ENCODE data around the gene GALNT17. TPM values are rescaled to one million over a fixed set of nuclear protein-coding genes. Genes with fewer than 3 reads are reported as not detected.

The GALNT17 gene
- polyA plus RNA-seq, 2 of the 4 experiments (the other 2 are of a cell fraction) = not detected

- H3K4me3 ChIP-seq = no peak overlapping the region
- POLR2A ChIA-PET = no interaction called here
- DNase-seq (ENCODE audit: low read depth in 1 of 2, low spot score in 1 of 2) (no peak), FAIRE-seq (no peak), ATAC-seq (no peak)
- H3K9me3 ChIP-seq = no peaks in the 10 kb centered on the region
- no peaks in the 10 kb centered on the region for H3K4me1 ChIP-seq
- no peak overlapping the region for H3K27ac ChIP-seq
- H3K4me2 ChIP-seq = no peak overlapping the region
- WGBS (ENCODE audit: missing lambda C conversion rate) = 62% methylated on average over 6 of the region's 6 CpGs
- TF ChIP-seq EHMT2 (IDR thresholded peaks at IDR 0.05; ENCODE audit: low read depth) (no peak), POLR2A (IDR thresholded peaks at IDR 0.05; ENCODE audit: low read length) (no peak), USF2 (IDR thresholded peaks at IDR 0.05) (no peak), BCL3 (IDR thresholded peaks at IDR 0.05) (no peak), RARB (CRISPR knock-in tag; IDR thresholded peaks at IDR 0.05) (no peak)
- CTCF ChIA-PET = no interaction called here
Measured at GRCh38 chr7:71443191-71443530, 311.2 kb downstream of the GALNT17 start.

- POLR2A ChIA-PET = no interaction called here
- 25% methylated on average over 4 of the region's 4 CpGs for WGBS (ENCODE audit: missing lambda C conversion rate)
Measured at GRCh38 chr7:71444130-71444529, 312.2 kb downstream of the GALNT17 start.

GRCh38 chr7:71453630-71454029 is 321.7 kb downstream of the GALNT17 start:
- DNase-seq (ENCODE audit: low read depth in 1 of 2, low spot score in 1 of 2) (no peak), FAIRE-seq (no peak), ATAC-seq (no peak)
- H3K9me3 ChIP-seq = no peaks in the 10 kb centered on the region
- H3K27ac ChIP-seq = no peak overlapping the region
- TF ChIP-seq USF2 (IDR thresholded peaks at IDR 0.05) (no peak), RFX5 (IDR thresholded peaks at IDR 0.05) (no peak), POLR2AphosphoS2 (conservative IDR thresholded peaks at IDR 0.05; ENCODE audit: low read length) (no peak), SREBF2 (IDR thresholded peaks at IDR 0.05) (no peak), KDM5A (IDR thresholded peaks at IDR 0.05) (no peak), MAFK (IDR thresholded peaks at IDR 0.05; ENCODE audit: partially characterized antibody) (no peak), ZSCAN20 (CRISPR knock-in tag; IDR thresholded peaks at IDR 0.05) (no peak)
- 2% methylated on average over 2 of the region's 2 CpGs for WGBS (ENCODE audit: missing lambda C conversion rate)
- H3K4me3 ChIP-seq = no peak overlapping the region
- ChIA-PET POLR2A (no interaction called here), CTCF (no interaction called here)
- no peaks in the 10 kb centered on the region for H3K4me1 ChIP-seq
- H3K4me2 ChIP-seq = no peak overlapping the region

More at GRCh38 chr7:71444130-71444529, 312.2 kb downstream of the GALNT17 start:
- H3K4me2 ChIP-seq = no peak overlapping the region
- H3K4me3 ChIP-seq = no peak overlapping the region
- FAIRE-seq (no peak), DNase-seq (ENCODE audit: low read depth in 1 of 2, low spot score in 1 of 2) (no peak), ATAC-seq (no peak)
- CTCF ChIA-PET = no interaction called here
- H3K27ac ChIP-seq = no peak overlapping the region
- TF ChIP-seq HEYL (CRISPR knock-in tag; IDR thresholded peaks at IDR 0.05) (no peak), TFCP2L1 (CRISPR knock-in tag; IDR thresholded peaks at IDR 0.05) (no peak), HOXB13 (CRISPR knock-in tag; IDR thresholded peaks at IDR 0.05; ENCODE audit: low read depth) (no peak), JUNB (IDR thresholded peaks at IDR 0.05) (no peak), CBX8 (IDR thresholded peaks at IDR 0.05) (no peak), RAD21 (conservative IDR thresholded peaks at IDR 0.05 in 1 of 2, IDR thresholded peaks at IDR 0.05 in 1 of 2) (no peak), CTCF (IDR thresholded peaks at IDR 0.05) (no peak), HES2 (IDR thresholded peaks at IDR 0.05) (no peak), FOXS1 (CRISPR knock-in tag; IDR thresholded peaks at IDR 0.05) (no peak), EHF (CRISPR knock-in tag; IDR thresholded peaks at IDR 0.05) (no peak), TP53 (CRISPR knock-in tag; IDR thresholded peaks at IDR 0.05) (no peak), SREBF2 (IDR thresholded peaks at IDR 0.05) (no peak), ZC3H11A (IDR thresholded peaks at IDR 0.05) (no peak), EHMT2 (IDR thresholded peaks at IDR 0.05; ENCODE audit: low read depth) (no peak), MYC (IDR thresholded peaks at IDR 0.05; ENCODE audit: borderline replicate concordance, low read length) (no peak), MAFK (IDR thresholded peaks at IDR 0.05; ENCODE audit: partially characterized antibody) (no peak), NR3C1 (IDR thresholded peaks at IDR 0.05) (no peak), EP300 (IDR thresholded peaks at IDR 0.05) (no peak), CHD2 (IDR thresholded peaks at IDR 0.05; ENCODE audit: low read length, partially characterized antibody) (no peak)
- H3K9me3 ChIP-seq = no peaks in the 10 kb centered on the region
- no peaks in the 10 kb centered on the region for H3K4me1 ChIP-seq
